GM21529 (cell line): ENCODE measurements around the gene PLCB1.

ENCODE experiments used
- ATAC-seq: cut with Tn5 transposase; IDR thresholded peaks from one replicate; pipeline ENCODE4 v1.9.1; 2021; ENCODE audit not compliant: unreplicated experiment

The PLCB1 gene

DNA sequence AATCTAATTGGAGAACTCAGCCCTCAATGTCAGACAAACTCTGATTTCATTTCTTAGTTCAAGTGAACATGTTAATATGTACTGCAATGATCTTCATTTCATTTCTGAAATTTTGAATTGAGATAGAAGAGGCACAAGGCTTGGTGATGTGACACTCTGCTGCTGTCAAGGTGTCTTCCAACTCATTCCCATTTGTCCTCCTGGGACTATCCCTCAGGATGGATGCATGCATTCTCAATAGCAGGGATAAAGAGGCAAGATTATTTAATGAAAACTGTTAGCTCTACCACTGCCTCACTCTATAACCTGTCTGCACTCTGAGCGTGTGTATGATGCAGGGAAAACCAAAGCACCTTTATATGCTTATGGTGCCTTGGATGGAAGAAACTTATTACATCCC is 78.7 kb downstream of the PLCB1 start:
- no peak for ATAC-seq

DNA sequence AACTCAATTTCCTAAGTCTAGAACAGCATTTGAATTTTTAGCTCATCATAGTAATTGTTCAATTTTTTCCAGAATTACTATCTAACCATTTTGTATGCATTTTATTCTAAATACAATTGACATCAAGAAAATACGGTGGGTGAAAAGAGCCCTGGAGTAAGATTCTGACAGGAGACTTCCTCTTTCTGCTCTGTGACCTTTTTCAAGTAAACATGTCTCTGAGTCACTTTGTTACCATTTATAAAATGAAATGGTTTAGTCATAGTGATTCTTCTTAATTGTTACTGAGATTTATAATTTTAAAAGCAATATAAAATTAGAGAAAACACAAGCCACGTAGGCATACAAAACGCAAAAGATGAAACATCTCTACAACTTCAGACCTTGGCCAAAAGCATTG is 80.2 kb downstream of the PLCB1 start:
- no peak for ATAC-seq

DNA sequence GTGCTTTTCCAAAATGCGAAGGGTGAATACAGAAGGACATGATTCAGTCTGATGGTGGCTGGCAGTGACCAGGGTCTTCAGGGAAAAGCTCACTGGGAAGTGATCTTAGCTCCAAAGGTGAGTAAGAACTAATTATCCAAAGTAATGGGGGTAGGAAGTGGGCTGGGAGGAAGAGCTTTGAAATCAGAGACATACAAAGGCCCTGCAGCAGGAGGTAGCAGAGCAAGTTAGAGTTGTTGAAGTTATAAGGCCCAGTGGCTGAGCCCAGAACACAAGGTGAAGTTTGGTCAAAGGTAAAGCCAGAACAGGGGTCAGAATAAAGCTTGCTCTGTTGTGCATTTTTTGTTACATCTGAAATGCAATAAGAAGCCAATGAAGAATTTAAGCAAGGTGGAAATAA is 81.2 kb downstream of the PLCB1 start:
- ATAC-seq: no peak

DNA sequence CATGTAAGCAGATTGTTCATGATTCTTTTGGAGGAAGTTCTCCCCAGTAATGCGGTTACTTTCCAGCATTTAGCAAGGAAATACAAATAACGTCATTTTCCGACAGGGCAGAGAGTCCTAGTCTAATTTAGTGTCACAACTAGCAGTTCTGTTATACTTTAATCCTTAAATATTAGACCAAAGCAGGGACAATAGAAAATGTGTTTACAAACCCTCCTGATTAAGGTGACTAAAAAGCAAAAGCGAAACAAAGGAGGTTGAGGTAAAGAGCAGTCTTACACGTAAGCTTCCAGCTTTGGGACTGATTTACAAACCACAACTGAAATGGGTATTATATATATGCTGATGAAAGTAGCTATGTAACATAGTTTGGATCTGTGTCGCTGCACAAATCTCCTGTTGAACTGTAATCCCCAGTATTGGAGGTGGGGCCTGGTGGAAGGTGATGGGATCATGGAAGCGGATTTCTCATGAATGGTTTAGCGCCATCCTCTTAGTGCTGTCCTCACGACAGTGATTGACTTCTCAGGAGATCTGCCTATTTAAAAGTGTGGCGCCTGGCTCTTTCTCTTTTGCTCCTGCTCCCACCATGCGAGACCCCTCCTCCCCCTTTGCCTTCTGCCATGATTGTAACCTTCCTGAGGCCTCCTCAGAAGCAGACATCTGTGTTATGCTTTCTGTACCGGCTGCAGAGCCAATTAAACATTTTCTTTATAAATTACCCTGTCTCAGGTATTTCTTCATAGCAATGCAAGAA is 81.9 kb downstream of the PLCB1 start:
- peak; percentile 83 for ATAC-seq

DNA sequence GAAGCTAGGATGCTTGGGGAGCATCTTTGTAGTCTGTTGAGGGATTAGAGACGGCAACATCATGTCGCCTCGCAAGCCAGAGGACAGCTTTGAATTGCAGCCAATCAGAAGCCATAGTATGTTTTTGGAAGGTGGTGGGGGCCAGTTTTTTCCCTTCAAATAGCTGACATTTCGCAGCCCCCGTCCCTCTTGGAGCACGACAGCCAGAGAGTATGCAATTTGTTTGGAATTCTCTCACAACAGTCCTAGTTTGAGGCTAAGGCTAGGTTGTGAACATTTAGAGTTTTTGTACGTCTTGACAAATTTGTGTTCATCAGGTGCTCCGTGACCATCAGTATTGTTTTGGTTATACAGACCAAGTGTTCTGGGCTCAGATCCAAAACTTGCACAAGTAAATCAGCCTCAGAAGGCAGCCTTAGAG is 83.3 kb downstream of the PLCB1 start:
- no peak for ATAC-seq

DNA sequence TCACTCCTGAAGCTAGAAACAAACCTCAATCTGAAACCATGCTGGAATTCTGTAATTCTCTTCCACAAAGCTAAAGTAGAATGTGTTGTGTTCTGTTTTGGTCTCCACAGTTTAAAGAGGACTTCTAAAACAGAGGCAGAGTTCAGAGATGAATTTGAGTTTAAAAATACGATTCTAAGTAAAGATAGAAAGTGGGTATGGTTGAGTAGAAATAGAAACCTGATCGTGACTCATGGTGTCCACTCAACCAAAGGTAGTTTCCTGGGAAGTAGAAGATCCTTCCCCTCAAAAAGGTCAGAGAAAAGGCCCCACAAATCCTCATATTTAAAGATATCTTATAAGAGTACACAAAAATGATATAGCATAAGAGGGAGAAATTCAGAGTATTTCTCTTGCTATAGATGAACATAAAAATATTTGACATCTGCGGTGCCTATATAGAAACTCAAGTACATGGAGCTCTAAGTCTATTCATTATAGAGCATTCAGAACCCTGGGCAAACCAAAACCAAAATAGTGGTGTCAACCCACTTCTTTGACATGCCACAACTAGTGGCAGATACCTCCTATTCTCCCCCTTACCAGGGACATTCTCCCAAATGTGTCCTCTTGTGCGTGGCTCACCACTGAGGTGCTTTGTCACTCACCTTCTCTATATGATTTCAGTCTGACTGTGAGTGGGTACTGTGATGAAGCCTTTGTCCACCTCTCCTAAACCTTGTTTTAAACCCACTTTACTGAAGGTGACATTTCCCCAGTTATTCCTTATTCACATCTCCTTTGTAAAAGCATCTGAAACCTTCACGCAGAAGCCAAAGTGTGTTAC is 84.5 kb downstream of the PLCB1 start:
- ATAC-seq: no peak

DNA sequence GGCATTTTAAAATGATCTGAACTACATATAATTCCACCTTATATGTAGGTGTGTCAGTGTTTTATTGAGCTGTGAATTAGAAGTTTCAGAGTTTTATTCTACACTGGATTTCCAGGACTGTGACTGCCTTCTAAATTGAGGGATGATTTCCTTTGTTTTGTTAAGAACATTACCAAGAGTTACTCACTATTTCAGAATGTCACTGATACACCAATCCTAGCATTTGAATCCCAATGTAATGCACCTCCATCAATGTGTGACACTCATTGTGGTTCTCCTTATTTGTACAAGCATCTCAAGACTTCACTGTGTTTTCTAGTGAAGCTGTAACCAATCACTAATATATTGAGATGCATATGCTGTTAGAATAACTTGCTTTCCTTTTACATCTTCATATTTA is 86.8 kb downstream of the PLCB1 start:
- no peak for ATAC-seq

DNA sequence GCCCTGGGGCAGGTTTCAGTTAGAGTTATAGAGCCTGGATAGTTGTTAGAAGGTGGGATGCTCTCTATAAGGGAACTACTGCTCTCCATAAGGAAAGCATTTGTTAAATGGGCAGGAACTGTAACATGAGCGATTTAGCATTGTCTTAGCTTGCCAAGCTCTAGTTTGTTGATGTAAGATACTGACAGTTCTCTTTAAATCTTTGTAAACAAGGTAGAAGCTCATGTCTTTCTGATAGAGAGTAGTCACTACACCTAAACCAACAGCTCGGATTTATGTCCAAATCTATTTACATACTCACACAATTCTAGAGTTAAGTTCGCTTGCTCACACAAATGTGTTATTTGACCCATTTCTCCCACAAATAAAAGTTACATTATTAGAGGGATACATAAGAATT is 87.3 kb downstream of the PLCB1 start:
- no peak for ATAC-seq

DNA sequence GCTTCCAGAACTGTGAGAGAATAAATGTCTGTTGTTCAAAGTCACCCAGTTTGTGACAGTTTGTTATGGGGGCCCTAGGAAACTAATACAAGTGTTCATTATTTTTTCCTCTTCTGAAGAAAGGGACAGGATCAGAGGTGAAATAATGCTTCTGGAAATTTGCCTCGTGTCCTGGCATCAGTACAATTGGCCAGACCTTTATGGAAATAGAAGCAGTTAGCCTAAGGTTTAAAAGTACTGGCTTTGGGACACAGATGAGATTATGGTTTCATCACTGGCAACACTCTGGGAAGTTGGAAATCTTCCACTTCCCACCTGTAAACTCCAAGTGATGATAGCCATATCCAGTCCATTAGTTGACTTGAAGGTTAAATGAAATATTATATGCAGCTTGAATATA is 88.7 kb downstream of the PLCB1 start:
- ATAC-seq: no peak

DNA sequence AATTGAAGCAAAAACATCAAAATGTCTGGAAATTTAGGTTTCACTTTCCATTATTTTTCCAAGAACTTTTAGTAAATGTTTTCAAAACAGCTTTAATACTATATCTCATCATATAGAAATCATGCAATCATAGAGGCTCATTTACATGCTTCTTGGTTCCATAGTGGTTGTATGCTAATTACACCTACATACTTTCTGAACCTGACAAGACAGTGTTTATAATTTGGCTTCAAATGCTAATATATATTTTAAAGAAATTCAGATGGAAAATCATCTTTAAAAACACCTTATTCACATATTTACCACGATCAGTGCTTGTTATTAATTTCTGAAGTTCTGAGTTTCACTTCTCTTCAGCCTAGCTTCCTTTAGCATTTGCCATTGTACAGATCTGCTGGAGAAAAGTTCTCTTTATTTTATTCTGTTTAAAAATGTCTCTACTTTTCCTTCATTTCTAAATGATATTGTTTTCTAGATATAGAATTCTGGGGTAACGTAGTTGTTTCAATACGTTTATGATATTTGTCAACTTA is 89.9 kb downstream of the PLCB1 start:
- peak; percentile 75 for ATAC-seq

DNA sequence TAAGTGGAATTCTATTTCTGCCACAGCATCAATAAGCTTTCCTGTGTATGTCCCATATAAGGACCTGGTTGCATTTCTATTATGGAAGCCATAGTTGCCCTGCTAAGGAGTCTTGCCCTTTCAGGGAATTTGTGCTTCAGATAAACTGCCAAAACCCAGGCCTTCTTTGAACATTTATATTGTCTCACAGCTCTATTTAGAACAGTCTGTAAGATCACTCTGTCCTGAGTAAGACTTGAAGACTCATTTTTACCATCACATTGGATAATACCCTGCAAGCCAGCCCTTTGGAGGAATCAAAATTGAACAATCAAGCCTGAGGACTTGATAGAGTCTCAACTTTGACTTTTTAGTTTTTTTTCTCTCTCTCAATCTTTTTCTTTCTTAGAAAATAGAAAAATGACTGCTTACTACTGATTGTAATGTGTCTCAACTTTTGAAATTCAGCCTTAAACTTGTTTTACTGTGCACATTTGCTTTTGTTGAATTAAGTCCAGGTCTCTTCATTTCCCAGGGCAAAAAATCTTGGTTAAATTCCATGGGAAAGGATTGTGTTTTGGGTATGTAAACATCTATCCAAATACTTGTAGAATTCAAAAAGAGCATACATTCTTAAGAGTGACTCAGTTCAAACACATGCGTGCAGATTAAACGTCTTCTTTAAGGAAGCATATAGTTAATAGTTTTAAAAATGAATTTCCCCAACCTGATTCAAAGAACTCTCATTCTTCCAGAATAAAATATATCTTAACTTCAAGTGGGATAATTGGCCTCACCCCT is 91.2 kb downstream of the PLCB1 start:
- no peak for ATAC-seq

DNA sequence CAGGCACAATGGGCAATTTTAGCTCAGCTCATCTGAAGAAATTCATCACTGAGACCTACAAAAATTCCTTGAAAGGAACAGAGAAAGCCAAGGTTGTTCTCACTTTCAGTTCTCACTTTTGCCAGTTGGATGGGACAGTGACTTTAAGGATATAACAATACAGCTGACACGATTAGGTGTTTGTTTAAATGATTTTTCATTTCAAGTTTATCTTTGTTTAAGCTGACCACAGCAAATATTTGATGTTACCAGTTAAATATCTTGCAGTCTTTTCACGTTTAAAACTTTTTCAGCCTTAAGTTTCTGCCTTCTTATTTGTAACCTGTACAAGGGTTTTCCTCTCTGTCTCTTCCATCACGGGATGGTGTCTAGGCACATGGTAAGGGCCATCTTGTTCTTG is 93.6 kb downstream of the PLCB1 start:
- no peak for ATAC-seq

DNA sequence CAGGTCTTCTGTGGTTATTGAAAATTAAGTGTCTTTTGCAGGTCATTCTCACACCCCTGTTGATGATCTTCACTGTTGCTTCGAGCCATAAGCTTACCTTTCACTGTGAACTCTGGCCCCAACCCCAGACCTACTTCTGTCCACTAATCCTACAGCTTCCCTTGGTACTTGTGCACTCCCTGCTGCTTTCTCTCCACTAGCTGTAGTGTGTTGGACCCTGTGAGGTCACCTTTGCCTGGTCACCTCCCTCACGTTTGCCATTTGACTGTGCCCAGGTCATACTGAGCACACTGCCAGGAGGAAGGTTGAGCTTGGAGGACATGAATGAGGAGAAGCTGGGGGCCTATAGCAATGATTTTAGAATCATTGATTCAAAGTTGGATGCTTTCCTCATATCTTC is 94.0 kb downstream of the PLCB1 start:
- no peak for ATAC-seq

DNA sequence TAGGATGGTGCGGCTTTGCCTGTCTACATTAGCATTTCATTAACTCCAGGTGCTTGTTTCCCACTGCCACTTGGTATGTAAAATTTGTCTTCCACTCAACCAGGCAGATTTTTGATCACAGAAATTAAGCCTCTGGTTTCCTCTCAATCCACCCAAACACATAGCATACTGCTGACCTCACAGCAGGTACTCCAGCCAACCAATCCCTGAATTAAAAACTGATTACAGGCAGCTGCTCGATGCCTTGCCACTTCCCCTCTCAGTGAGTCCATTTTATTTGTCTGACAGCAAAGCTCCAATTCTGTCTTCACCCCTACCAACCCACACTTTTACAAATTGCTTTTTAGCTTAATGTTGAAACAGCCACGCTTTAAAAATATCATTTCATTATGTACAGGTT is 95.2 kb downstream of the PLCB1 start:
- ATAC-seq: no peak

DNA sequence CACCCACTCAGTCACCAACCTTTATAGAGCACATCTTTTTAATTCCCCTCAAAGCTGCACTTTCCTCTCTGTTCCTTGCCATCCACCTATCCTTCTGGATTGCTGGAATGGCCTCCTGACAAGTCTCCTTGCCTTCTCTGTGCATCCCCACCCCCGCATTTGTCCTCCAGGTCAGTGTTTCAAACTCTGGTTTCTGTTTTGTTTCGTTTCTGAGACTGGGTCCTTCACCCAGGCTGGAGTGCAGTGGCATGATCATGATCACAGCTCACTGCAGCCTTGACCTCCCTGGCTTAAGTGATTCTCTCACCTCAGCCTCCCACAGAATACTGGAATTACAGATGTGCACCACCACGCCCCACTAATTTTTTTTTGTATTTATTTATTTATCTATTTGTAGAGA is 96.2 kb downstream of the PLCB1 start:
- ATAC-seq: no peak

DNA sequence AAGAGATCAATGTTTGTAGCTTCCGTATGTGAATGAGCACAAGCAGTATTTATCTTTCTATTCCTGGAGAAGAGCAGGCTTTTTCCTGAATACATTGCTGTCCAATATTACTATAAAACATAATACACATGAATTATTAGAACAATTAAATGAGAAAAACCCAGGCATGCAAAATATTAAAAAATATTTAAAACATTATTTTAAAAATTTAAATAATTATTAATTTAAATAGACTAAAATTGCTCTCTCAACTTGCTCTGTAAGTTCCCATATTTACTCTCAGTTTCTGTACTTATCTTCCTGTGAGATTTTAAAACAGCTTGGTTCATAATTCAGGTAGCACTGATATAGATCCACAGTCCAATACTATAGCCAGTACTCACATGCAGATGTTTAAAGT is 97.0 kb downstream of the PLCB1 start:
- ATAC-seq: no peak

DNA sequence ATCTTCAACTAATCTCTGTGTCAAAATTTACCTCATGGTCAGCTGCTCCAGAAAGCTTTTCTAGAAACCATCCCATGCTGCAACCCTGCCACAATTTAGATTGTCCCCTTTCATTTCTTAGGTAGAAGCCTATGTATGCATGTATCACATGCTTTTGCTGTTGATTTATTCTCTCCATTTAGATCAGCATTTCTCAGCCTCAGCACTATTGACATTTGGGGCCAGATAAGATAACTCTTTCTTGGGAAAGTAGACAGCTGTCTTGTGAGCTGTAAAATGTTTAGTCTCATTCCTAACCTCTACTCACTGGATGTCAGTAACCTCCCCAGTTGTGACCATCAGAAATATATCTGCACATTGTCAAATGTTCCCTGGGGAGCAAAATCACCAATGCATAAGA is 99.0 kb downstream of the PLCB1 start:
- ATAC-seq: no peak

DNA sequence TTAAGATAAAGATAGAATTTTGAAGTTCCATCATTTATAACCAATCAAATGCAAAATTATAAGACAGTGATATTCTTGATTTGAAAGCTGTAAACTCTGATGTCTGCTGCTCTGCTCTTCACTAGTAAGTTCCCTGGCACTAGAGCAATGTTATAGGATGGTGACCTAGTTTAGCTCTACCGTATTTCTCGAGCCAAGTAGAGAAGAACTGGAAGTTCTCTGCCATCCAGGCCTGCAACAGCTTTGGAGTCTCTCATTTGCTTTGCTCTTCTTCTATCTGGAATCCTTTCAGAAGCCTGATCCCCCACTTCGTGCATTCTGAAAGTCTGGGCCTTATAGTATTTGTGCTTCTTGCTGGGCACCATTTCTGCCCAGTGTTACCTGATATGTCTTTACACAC is 100.3 kb downstream of the PLCB1 start:
- ATAC-seq: no peak

DNA sequence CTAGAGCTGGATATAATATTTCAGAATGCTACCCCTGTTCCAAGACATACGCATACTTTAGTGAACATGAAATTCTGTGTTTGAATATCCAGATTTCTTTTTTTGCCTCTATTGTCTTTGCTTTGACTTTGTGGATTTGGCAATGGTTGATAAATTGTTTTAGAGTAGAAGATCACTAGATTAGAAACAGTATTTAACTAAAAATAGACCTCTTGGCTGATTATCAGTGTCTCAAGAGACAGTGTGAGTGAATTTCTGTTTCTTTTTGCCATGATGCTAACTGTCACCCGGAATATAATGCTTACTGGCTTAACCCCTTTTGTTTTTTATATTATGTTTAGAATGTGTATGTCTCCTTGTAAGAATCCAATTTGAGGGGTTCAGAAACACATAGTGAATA is 102.5 kb downstream of the PLCB1 start:
- no peak for ATAC-seq

DNA sequence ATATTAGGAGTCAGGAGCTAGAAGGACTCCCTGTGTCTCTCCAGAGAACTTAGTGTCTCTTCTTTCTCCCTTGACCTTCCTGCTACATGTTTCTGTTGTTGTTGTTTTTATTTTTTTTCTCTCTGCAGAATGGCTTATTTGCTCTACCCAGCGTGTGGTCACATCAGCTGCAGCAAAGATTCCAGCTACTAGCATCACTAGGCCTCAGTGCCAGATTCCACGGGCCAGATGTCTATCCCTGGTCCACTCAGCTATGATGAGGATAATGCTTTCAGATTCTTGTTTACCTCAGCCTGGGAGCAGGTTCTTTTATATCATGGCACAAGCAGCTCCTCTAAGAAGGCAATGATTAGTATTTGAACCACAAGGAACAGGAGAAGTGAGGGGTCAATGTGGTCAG is 110.0 kb downstream of the PLCB1 start:
- no peak for ATAC-seq
